HepG2 (cell line): ENCODE data around the gene SDK2. TPM values are rescaled to one million over a fixed set of nuclear protein-coding genes. Genes with fewer than 3 reads are reported as not detected.

Source experiments
- ATAC-seq: fragments of 200-7000 bp; cut with Tn5 transposase; 3 replicates; pipeline ENCODE4 v1.9.1; 2020; ENCODE audit warnings: mild to moderate bottlenecking, moderate library complexity
- BruUV-seq: library from RNA; stranded (reverse); fragments of 400-500 nt; replicated peaks from 2 replicates; lab custom pipeline; 2021; lab: Mats Ljungman, UMichigan
- CTCF ChIA-PET: fragments of 300-600 bp; formaldehyde crosslinking; extraction: SDS; loops from one replicate; lab custom pipeline; 2021; ENCODE audit warnings: low total read pairs, inconsistent platforms, low intra/inter-chr PET ratio; lab: Yijun Ruan, JAX
- POLR2A ChIA-PET: fragments of 350-600 bp; sonication (Branson Sonifier 250); formaldehyde crosslinking; loops from one replicate; lab custom pipeline; 2020; ENCODE audit warnings: antibody characterized with exemption, inconsistent platforms; lab: Yijun Ruan, JAX
- DNase-seq: peaks from one replicate; pipeline ENCODE4 v3.0.0-alpha.2; 2015; ENCODE audit warnings: low spot score
- FAIRE-seq: peaks from 3 replicates; lab custom pipeline; 2011; peaks lifted over from hg19 to GRCh38; lab: Jason Lieb, UNC
- H2AFZ ChIP-seq: one replicate; pipeline ENCODE4 v1.6.1; 2011; ENCODE audit warnings: low read length, inconsistent platforms
- H3K27ac ChIP-seq: fragments of 300-600 bp; 3 replicates; pipeline ENCODE4 v1.8.0; 2011; ENCODE audit warnings: mixed run types, mild to moderate bottlenecking, mixed read lengths, low read length, inconsistent platforms; ENCODE audit not compliant: insufficient read depth; ENCODE audit errors: extremely low read length
- H3K27me3 ChIP-seq, 2 experiments: fragments of 200-600 bp in 1 of 2; 2 replicates in 1 of 2; 3 replicates in 1 of 2; pipeline versions ENCODE4 v1.6.0 to v1.8.0; 2011; ENCODE audit warnings: low read length in 2 of 2, mild to moderate bottlenecking in 2 of 2, moderate library complexity in 2 of 2, inconsistent platforms in 1 of 2; ENCODE audit not compliant: insufficient read depth in 2 of 2, control insufficient read depth in 1 of 2
- H3K36me3 ChIP-seq, 2 experiments: fragments of 200-600 bp in 1 of 2; replicated peaks in 1 of 2; 2 replicates in 1 of 2; 3 replicates in 1 of 2; pipeline versions ENCODE4 v1.5.1 to v1.8.0; 2011; ENCODE audit warnings: low read length in 2 of 2, inconsistent platforms in 1 of 2; ENCODE audit not compliant: insufficient read depth in 2 of 2, control insufficient read depth in 1 of 2
- H3K4me1 ChIP-seq: 2 replicates; pipeline ENCODE4 v1.5.1; 2012; ENCODE audit warnings: low read length, inconsistent platforms; ENCODE audit not compliant: insufficient read depth
- H3K4me2 ChIP-seq: 2 replicates; pipeline ENCODE4 v1.6.0; 2011; ENCODE audit warnings: low read depth, low read length, inconsistent platforms
- H3K4me3 ChIP-seq, 3 experiments: fragments of 200-600 bp in 1 of 3; sonication (generic), shearing (Covaris generic) in 1 of 3; replicated peaks in 1 of 3; 2 replicates each; pipeline ENCODE4 v1.5.1; 2011 to 2016; ENCODE audit warnings: low read length in 3 of 3, inconsistent platforms in 2 of 3, low read depth in 2 of 3, mild to moderate bottlenecking in 2 of 3, control low read depth in 1 of 3, mixed read lengths in 1 of 3; ENCODE audit not compliant: insufficient read depth in 1 of 3
- H3K79me2 ChIP-seq: one replicate; pipeline ENCODE4 v1.6.1; 2011; ENCODE audit warnings: low read length, inconsistent platforms; ENCODE audit not compliant: insufficient read depth
- H3K9ac ChIP-seq: 2 replicates; pipeline ENCODE4 v1.6.0; 2011; ENCODE audit warnings: mild to moderate bottlenecking, low read depth, low read length, inconsistent platforms; ENCODE audit not compliant: insufficient read depth
- H3K9me3 ChIP-seq: 2 replicates; pipeline ENCODE4 v1.5.1; 2012; ENCODE audit warnings: mild to moderate bottlenecking, low read length
- H4K20me1 ChIP-seq: 2 replicates; pipeline ENCODE4 v1.6.0; 2011; ENCODE audit warnings: inconsistent platforms, mild to moderate bottlenecking, low read length, moderate library complexity; ENCODE audit not compliant: insufficient read depth
- BRCA1 ChIP-seq: sonication (generic); formaldehyde crosslinking; IDR thresholded peaks from 2 replicates; pipeline ENCODE4 v1.4.0; 2020; ENCODE audit warnings: missing genetic modification reagents
- CBX1 ChIP-seq: IDR thresholded peaks from one replicate; pipeline ENCODE4 v1.6.1; 2016; ENCODE audit warnings: antibody characterized with exemption, low read depth
- FOXC1 ChIP-seq: sonication (generic); formaldehyde crosslinking; IDR thresholded peaks from 2 replicates; pipeline ENCODE4 v1.8.0; 2022; ENCODE audit warnings: mild to moderate bottlenecking, missing genetic modification reagents, borderline replicate concordance
- HCFC1 ChIP-seq: fragments of 150-350 bp; IDR thresholded peaks from 2 replicates; pipeline ENCODE4 v1.6.1; 2014; ENCODE audit warnings: low read depth, low read length
- HMG20B ChIP-seq: conservative IDR thresholded peaks from 2 replicates; pipeline ENCODE4 v1.6.1; 2016; ENCODE audit warnings: missing genetic modification reagents, missing compliant biosample characterization
- JUNB ChIP-seq: sonication (generic); formaldehyde crosslinking; IDR thresholded peaks from 2 replicates; pipeline ENCODE4 v1.8.0; 2022; ENCODE audit warnings: missing genetic modification reagents, mild to moderate bottlenecking, borderline replicate concordance
- PLRG1 ChIP-seq: fragments of 450-650 bp; conservative IDR thresholded peaks from 2 replicates; pipeline ENCODE4 v1.6.1; 2016
- WGBS: methylation state at CpG from one replicate; pipeline ENCODE4 v1.1.6; 2017; ENCODE audit warnings: low lambda C conversion rate; 5-methylcytosine and 5-hydroxymethylcytosine counted together
- in situ Hi-C: cut with HindIII; loops from 2 replicates; pipeline ENCODE4 v1.10.0; 2017; ENCODE audit warnings: low pct_unique_long_range_greater_than_20kb; ENCODE audit not compliant: extremely low pct_ligation_motif_present
- intact Hi-C: fragments of 100-400 bp; cut with micrococcal nuclease; formaldehyde crosslinking; loops from one replicate; pipeline ENCODE4 v1.10.0; 2022; ENCODE audit not compliant: unreplicated experiment
- polyA plus RNA-seq, 8 experiments: library from polyadenylated mRNA; depleted of rRNA in 3 of 8; stranded (reverse) in 7 of 8; unstranded in 1 of 8; fragments of >200 nt; fragmentation: Illumina TruSeq in 4 of 8; extraction: Trizol in 4 of 8; gene quantifications; 2 replicates each; pipeline versions ENCODE4 v1.2.1 to v1.2.3, GENCODE V29; 2011 to 2016; ENCODE audit warnings: low read depth in 4 of 8, missing spikeins in 1 of 8, mixed read lengths in 1 of 8; ENCODE audit not compliant: insufficient read depth in 1 of 8
- total RNA-seq, 5 experiments: library from RNA; depleted of rRNA; stranded (reverse); fragments of >200 nt; fragmentation: Illumina TruSeq; extraction: Trizol; gene quantifications; 2 replicates each; pipeline ENCODE4 v1.2.3, GENCODE V29; 2016; ENCODE audit warnings: low read depth in 1 of 5
- TF ChIP-seq, protein P1 (sequence below): sonication (generic); formaldehyde crosslinking; IDR thresholded peaks from 2 replicates; pipeline ENCODE4 v1.5.0; 2020; ENCODE audit warnings: mild to moderate bottlenecking, missing genetic modification reagents, borderline replicate concordance
- TF ChIP-seq, protein P2 (sequence below): sonication (generic); formaldehyde crosslinking; IDR thresholded peaks from 2 replicates; pipeline ENCODE4 v1.4.0; 2020; ENCODE audit warnings: missing genetic modification reagents
- TF ChIP-seq, protein P3 (sequence below): IDR thresholded peaks from 2 replicates; pipeline ENCODE4 v1.6.1; 2012; ENCODE audit warnings: inconsistent platforms
- TF ChIP-seq, protein P4 (sequence below), 2 experiments: sonication (generic) in 1 of 2; formaldehyde crosslinking in 1 of 2; IDR thresholded peaks; 2 replicates each; pipeline versions ENCODE4 v1.4.0 to v1.6.1; 2016 to 2020; ENCODE audit warnings: borderline replicate concordance in 1 of 2, low read depth in 1 of 2, mild to moderate bottlenecking in 1 of 2, missing genetic modification reagents in 1 of 2

The SDK2 gene
- total and polyA plus RNA-seq, 2 of the 13 experiments (the other 11 are each of a cell fraction or from before 2014, with no cell fraction given), result not detected

DNA sequence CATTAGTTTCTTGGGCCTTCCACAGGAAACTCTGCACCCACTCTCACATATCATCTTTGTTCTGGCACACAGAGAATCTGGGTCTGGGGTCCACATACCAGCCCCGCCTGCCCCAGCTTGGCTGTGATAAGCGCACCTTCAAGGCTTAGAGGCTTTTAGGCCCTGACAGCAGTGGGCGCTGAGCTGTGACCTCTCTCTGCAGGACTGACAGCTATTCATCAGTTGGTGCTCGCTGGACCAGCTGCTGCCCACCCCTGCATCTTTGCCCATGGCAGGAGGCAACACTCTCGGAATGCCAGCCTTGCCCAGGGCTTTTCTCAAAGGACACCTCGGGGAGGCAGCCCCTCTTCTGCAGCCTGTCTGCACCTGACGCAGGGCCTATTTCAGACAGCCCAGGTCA is 62.9 kb downstream of the SDK2 start (continued):
- TF ChIP-seq HCFC1 (no peak), JUNB (CRISPR knock-in tag) (no peak)
- TF ChIP-seq, all 625 proteins: peak for 0

DNA sequence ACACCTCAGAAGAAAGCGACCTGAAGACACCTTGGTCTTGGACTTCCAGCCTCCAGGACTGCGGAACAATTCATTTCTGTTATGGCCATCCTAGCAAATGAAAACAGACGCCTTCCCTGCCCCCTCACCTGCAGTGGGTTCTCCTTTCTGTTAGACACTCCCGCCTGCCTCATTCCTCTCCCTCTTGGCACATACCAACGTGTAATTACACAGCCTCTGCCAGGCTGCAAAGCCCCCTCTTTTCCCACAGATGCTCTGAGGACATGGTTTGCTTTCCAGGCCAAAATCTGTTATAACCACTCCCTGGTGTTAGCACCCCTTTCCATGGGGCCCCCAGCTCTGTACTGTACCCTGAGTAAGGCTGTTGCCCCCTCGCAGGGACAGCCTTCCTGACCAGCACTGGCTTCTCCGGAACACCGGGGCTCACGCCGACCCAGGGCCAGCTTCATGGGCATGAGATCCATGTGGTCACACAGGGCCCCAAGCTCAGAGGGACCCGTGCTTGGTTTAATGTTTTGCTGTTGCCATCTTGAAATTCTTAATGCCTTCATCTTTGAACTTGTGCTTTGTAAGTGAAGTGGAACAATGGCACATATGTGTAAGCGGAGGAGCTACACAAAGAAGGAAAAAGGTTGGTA is 64.1 kb downstream of the SDK2 start:
- H3K4me2 ChIP-seq, result no peak overlapping the region
- in situ Hi-C loops, result no loop called here
- intact Hi-C loops, result no loop called here
- CTCF ChIA-PET, result no interaction called here
- 7% methylated on average over 11 of the region's 12 CpGs for WGBS
- FAIRE-seq (no peak), DNase-seq (no peak), ATAC-seq (no peak)
- no peak overlapping the region for H3K27ac ChIP-seq
- no peak overlapping the region for H3K9ac ChIP-seq
- no peaks in the 10 kb centered on the region for H3K9me3 ChIP-seq
- H3K36me3 ChIP-seq, result no peaks in the 10 kb centered on the region
- H3K4me1 ChIP-seq, result no peaks in the 10 kb centered on the region
- POLR2A ChIA-PET, result no interaction called here
- H2AFZ ChIP-seq, result no peak overlapping the region
- BruUV-seq, result no TSS peak
- H3K4me3 ChIP-seq, result no peak overlapping the region
- no peaks in the 10 kb centered on the region; the same call in 1 of the 2 replicates for H4K20me1 ChIP-seq
- no peaks in the 10 kb centered on the region for H3K79me2 ChIP-seq
- H3K27me3 ChIP-seq, result peaks cover 7 to 68% of the 10 kb centered on the region in 2 experiments
- no peak for TF ChIP-seq BRCA1 (CRISPR knock-in tag)
- TF ChIP-seq CBX1, result no peak
- no peak for TF ChIP-seq HMG20B (CRISPR knock-in tag)
- no peak for TF ChIP-seq FOXC1 (CRISPR knock-in tag)
- TF ChIP-seq, protein P1, sequence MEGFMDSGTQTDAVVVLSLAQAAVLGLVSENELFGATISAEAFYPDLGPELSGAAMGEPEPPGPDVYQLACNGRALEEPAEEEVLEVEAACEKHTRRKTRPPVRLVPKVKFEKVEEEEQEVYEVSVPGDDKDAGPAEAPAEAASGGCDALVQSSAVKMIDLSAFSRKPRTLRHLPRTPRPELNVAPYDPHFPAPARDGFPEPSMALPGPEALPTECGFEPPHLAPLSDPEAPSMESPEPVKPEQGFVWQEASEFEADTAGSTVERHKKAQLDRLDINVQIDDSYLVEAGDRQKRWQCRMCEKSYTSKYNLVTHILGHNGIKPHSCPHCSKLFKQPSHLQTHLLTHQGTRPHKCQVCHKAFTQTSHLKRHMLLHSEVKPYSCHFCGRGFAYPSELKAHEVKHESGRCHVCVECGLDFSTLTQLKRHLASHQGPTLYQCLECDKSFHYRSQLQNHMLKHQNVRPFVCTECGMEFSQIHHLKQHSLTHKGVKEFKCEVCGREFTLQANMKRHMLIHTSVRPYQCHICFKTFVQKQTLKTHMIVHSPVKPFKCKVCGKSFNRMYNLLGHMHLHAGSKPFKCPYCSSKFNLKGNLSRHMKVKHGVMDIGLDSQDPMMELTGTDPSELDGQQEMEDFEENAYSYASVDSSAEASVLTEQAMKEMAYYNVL (CRISPR knock-in tag), result no peak
- TF ChIP-seq, protein P2, sequence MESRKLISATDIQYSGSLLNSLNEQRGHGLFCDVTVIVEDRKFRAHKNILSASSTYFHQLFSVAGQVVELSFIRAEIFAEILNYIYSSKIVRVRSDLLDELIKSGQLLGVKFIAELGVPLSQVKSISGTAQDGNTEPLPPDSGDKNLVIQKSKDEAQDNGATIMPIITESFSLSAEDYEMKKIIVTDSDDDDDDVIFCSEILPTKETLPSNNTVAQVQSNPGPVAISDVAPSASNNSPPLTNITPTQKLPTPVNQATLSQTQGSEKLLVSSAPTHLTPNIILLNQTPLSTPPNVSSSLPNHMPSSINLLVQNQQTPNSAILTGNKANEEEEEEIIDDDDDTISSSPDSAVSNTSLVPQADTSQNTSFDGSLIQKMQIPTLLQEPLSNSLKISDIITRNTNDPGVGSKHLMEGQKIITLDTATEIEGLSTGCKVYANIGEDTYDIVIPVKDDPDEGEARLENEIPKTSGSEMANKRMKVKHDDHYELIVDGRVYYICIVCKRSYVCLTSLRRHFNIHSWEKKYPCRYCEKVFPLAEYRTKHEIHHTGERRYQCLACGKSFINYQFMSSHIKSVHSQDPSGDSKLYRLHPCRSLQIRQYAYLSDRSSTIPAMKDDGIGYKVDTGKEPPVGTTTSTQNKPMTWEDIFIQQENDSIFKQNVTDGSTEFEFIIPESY (CRISPR knock-in tag), result no peak
- TF ChIP-seq, protein P3, sequence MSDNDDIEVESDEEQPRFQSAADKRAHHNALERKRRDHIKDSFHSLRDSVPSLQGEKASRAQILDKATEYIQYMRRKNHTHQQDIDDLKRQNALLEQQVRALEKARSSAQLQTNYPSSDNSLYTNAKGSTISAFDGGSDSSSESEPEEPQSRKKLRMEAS, result no peak
- TF ChIP-seq, protein P4, sequence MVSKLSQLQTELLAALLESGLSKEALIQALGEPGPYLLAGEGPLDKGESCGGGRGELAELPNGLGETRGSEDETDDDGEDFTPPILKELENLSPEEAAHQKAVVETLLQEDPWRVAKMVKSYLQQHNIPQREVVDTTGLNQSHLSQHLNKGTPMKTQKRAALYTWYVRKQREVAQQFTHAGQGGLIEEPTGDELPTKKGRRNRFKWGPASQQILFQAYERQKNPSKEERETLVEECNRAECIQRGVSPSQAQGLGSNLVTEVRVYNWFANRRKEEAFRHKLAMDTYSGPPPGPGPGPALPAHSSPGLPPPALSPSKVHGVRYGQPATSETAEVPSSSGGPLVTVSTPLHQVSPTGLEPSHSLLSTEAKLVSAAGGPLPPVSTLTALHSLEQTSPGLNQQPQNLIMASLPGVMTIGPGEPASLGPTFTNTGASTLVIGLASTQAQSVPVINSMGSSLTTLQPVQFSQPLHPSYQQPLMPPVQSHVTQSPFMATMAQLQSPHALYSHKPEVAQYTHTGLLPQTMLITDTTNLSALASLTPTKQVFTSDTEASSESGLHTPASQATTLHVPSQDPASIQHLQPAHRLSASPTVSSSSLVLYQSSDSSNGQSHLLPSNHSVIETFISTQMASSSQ (IDR thresholded peaks at IDR 0.05; ENCODE audit: low read depth), result no peak
- TF ChIP-seq, protein P4 (CRISPR knock-in tag; IDR thresholded peaks at IDR 0.05; ENCODE audit: borderline replicate concordance), result no peak
- TF ChIP-seq PLRG1, result no peak
